HG02870 (cell line): Measurements from ENCODE around the gene TAPT1.

Experiments used
- ATAC-seq: cut with Tn5 transposase; IDR thresholded peaks from one replicate; pipeline ENCODE4 v1.9.1; 2021; ENCODE audit warnings: mild to moderate bottlenecking, moderate library complexity; ENCODE audit not compliant: unreplicated experiment

The TAPT1 gene

GRCh38 chr4:16250661-16251365 lies 24.5 kb upstream of the TAPT1 start:
- ATAC-seq, result no peak

DNA sequence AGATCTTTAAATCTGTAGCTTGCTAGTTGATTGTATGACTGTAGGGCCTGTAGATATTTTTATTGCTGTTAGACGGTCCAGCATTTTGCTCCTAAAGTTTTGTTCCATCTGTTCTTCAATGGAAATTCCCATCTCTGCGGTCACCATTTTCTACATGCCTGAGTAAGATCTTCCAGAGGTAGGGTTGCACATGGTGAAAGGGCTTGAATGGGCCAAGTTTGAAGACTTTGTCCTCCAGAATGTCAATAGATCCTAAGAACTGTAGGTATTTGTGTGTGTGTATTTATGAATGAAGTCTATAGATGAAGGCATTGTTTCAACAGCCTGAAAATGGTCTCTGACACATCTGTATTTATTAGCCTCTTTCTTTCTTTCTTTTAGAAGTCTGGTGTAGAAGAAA lies 22.3 kb upstream of the TAPT1 start:
- ATAC-seq, result no peak

GRCh38 chr4:16245241-16245640 lies 19.0 kb upstream of the TAPT1 start:
- ATAC-seq, result no peak

DNA sequence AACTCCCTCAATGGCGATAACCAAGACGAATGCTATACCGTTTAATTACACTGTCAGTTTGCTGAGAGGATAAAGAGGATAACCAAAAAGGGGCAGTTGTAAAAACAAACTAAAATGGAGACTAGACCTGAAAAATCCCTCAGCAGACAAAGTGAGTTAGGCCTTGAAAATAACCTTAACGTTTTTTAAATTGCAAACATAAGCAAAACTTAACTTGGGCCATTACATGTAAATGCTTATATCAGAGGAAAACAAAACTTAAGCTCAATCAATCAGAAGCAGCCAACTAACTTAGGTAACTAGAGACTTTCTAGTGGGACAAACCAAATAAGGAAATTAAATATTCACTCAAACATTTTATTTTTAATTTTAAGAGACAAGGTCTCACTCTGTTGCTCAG lies 17.0 kb upstream of the TAPT1 start:
- ATAC-seq, result no peak

- ATAC-seq, result no peak
Measured at GRCh38 chr4:16240300-16240699, 14.0 kb upstream of the TAPT1 start.

DNA sequence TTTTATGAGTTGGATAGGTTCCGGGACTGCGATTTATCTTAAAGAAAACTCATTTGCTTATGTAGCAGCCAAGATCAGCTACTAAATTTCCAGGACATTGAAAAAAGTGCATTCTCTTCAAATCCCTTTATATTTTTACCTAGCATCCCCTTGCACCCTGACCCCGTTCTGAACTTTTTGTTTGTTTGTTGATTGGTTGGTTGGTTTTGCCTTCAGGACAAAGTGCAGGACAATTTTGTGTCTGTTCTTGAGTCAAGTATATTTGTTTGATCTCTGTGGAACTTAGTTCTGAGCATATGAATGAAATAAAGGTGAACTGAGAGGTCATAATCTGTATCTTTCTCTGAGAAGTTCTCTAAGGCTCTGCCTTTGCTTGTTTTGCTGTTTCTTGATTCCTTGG lies 12.8 kb upstream of the TAPT1 start:
- no peak for ATAC-seq

- no peak for ATAC-seq
Measured at GRCh38 chr4:16238327-16238726, 12.1 kb upstream of the TAPT1 start.

- no peak for ATAC-seq
Measured at GRCh38 chr4:16237715-16238114, 11.4 kb upstream of the TAPT1 start.

DNA sequence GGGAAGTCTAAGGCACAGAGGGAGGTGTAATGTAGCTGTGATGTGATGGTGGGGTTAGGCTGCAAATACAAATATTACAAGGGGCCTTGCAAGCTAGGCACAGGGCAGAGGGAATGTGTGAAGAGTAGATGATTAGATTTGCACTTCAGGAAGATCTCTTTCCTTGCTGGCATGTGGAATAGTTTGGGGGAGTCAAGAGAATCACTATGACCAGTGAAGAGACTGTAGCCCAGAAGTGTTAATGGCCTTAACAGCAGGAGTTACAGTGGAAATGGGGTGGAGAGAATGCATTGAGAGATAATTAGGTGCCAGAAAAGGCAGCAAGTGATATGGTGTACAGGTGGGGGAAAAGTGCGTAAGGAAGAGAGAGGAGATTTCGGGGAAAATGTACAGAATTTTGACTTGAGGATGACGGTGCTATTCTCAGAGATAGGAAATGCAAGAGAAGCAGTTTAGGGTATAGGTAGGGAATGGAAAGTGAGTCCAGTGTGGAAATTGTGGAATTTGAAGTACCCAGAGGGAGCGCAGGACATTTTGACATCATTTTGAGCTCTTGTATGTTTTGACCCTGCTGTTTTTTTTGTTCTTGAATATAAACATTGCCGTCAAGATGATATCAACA lies 10.2 kb upstream of the TAPT1 start:
- ATAC-seq, result no peak

GRCh38 chr4:16235209-16235608 lies 8.9 kb upstream of the TAPT1 start:
- ATAC-seq, result no peak

GRCh38 chr4:16233569-16234177 lies 7.4 kb upstream of the TAPT1 start:
- no peak for ATAC-seq

- ATAC-seq, result no peak
Measured at GRCh38 chr4:16231570-16232245, 5.4 kb upstream of the TAPT1 start.

- no peak for ATAC-seq
Measured at GRCh38 chr4:16230308-16230707, 4.0 kb upstream of the TAPT1 start.

GRCh38 chr4:16229604-16230003 lies 3.3 kb upstream of the TAPT1 start:
- no peak for ATAC-seq

DNA sequence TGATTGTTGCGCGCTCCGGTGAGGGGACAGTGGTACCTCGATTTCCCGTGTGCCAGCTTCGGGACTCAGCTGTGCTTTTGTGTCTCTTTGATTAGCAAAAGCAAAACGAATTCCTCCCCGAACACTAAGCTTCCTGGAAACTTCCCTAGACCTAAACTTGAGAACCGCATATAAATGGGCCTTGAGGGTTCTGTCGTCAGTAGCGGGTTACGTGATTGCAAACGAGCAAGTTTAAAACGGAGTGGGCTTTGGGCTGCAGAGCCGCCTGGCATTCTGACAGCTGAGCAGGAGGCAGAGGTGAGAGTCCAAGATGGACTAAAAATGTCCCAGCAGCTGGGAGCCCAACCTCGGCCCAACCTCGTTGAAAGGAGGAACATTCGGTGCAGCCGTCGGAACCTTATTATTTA lies 1.2 kb upstream of the TAPT1 start:
- ATAC-seq, result peak; percentile 3

GRCh38 chr4:16226816-16227461 lies 668 bp upstream of the TAPT1 start:
- ATAC-seq, result peak; percentile 46

DNA sequence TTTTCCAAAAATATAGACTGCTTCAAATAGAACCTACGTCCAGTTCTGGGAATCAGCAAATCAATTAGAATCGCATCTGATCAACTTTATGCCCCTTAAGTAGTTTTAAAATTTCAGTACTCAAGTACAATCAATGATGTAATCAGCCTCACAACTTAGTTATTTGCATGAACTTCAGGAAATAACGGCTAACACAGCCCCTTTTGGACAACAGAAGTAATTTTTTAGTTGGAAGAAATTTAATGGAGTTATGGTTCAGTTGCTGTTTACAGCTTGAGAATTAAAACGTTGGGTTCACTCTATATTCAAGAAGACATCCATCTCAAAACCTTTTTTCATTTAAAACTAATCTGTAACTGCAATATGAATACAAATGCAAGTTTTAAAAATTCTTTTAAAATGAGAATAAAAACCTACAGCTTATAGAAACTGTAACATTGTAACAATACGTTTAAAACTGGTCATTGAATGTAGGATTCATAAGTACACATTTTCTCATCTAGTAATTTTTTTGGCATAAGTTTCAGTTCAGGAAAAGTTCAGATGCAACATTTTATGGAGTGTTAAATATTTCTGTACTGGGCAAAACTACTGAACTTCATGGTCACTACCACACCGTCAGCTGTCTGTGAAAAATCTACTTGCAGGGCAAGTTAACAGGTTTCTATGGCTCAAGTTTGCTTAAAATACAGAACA lies 956 bp downstream of the TAPT1 start:
- peak; percentile 0 for ATAC-seq

- no peak for ATAC-seq
Measured at GRCh38 chr4:16224264-16225166, 1.8 kb downstream of the TAPT1 start.

- ATAC-seq, result no peak
Measured at GRCh38 chr4:16222957-16223527, 3.2 kb downstream of the TAPT1 start.
